Colonic mucosa (tissue), 4 donors: ENCODE data around the gene TSPAN8. TPM values are rescaled to one million over a fixed set of nuclear protein-coding genes. Genes with fewer than 3 reads are reported as not detected.

Experiments
- DNase-seq: peaks from one replicate; pipeline ENCODE4 v3.0.0-alpha.2; 2020
- H3K27ac ChIP-seq: fragments of 200-600 bp; one replicate; pipeline ENCODE4 v1.8.0; 2021
- H3K27me3 ChIP-seq: fragments of 200-600 bp; one replicate; pipeline ENCODE4 v1.8.0; 2021
- H3K36me3 ChIP-seq: fragments of 200-600 bp; one replicate; pipeline ENCODE4 v1.8.0; 2021
- H3K4me1 ChIP-seq: fragments of 200-600 bp; one replicate; pipeline ENCODE4 v1.8.0; 2021; ENCODE audit warnings: mild to moderate bottlenecking
- H3K4me3 ChIP-seq: fragments of 200-600 bp; one replicate; pipeline ENCODE4 v1.8.0; 2021
- H3K9ac ChIP-seq, 2 donors: one replicate each; pipeline ENCODE4 v1.7.0; 2013; ENCODE audit warnings: control low read depth in 2 of 2, low read depth in 2 of 2, low read length in 2 of 2
- H3K9me3 ChIP-seq: fragments of 200-600 bp; one replicate; pipeline ENCODE4 v1.8.0; 2021
- CTCF ChIP-seq: fragments of 200-600 bp; IDR thresholded peaks from one replicate; pipeline ENCODE4 v1.8.0; 2022; ENCODE audit warnings: antibody characterized with exemption, mild to moderate bottlenecking
- intact Hi-C: fragments of 100-400 bp; cut with DNase I; formaldehyde crosslinking; loops from one replicate; pipeline ENCODE4 v1.14.1; 2022
- total RNA-seq, 2 donors: library from RNA; stranded (reverse); fragmentation: NEBNext Ultra II Directional in 1 of 2; extraction: Animal tissue kit (Norgen Biotek cat#: 25700) in 1 of 2; gene quantifications; one replicate each; pipeline ENCODE4 v1.2.1, GENCODE V29; 2021
- donor health status: healthy.
- donor health status: DM: no; HTN: no; CAD: no.
- donor health status: DM: no; HTN: no; CAD: no.

Gene TSPAN8
- total RNA-seq, 2 donors from 2014 or later = 1,318 to 1,657 TPM

DNA sequence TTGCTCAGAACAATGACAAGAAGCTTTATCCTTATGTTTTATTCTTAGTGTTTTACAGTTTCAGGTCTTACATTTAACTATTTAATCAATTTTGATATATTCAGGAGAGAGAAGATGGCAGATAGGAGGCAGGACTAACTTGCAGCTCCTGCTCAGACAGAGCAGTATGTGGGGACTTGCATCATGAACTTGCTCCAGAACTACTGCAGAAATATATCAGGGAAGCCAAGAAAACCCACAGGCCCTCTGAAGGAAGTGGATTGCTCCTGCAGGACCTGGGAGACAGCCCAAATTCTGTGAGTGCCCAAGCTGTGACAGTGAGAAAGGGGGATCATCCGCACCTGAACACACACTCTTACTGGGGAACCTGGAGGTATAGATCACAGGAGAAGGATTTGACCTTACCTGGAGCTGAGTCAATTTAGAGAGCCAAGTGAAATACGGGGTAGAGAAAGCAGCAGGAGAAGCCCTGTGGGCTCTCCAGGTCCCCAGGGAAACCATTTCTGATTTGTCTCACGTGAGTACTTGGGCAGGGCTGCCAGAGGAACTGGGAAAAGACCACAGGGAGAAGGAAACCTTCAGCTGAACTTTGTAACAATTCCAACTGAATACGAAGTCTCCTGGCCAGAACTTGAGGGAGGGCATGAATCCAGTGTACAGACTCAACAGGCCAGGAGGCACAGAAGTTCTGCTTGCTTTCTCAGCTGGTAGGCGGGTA, 28.9 kb upstream of the TSPAN8 start:
- Histone ChIP-seq H3K36me3 (no peaks in the 10 kb centered on the region), H3K9me3 (no peaks in the 10 kb centered on the region), H3K4me3 (no peak overlapping the region), H3K27me3 (no peaks in the 10 kb centered on the region), H3K4me1 (no peaks in the 10 kb centered on the region), H3K9ac (no peak overlapping the region), H3K27ac (no peak overlapping the region)
- TF ChIP-seq CTCF = no peak
- intact Hi-C loops = no loop called here
- DNase-seq = no peak

DNA sequence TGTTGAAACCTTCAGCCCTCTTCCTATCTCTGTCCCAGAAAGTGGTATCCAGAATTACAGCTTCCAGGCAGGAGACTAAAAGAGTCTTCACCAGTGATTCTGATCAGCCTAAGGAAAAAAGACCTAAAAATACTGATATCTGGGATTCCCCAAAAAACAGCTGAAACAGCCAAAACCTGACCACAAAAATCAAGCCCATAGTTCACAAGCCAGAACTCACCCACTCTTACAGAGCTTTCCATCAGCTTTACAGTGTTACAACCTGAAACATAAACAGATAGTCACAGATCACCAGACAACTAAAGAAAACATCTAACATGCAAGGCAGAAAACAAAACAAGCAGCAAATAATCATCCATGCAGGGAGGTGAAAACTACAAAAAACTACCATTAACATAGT, 26.0 kb upstream of the TSPAN8 start:
- no peak overlapping the region for H3K9ac ChIP-seq
- H3K27me3 ChIP-seq = no peaks in the 10 kb centered on the region
- no peaks in the 10 kb centered on the region for H3K36me3 ChIP-seq
- H3K4me3 ChIP-seq = no peak overlapping the region
- intact Hi-C loops = no loop called here
- no peak for TF ChIP-seq CTCF
- no peak overlapping the region for H3K27ac ChIP-seq
- H3K4me1 ChIP-seq = no peaks in the 10 kb centered on the region
- H3K9me3 ChIP-seq = no peaks in the 10 kb centered on the region
- DNase-seq = no peak

DNA sequence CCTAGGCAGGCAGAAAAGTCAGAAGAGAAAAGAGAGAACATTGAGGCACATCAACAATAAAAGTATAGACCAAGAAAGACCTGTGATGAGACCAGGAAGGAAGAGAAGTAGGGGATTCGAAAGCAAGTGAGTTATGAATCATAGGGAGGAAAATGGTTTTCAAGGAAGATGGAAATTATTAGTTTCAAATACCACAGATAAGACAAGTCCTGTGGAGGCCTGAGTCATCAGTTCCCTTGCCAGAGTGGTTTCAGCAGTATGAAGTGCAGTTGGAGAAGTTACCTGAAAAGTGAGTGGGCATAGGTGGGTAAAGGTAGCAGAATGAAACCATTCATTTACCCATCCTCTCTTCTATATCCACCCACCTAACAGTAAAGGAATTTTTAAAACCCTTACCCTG, 25.2 kb upstream of the TSPAN8 start:
- H3K27ac ChIP-seq = no peak overlapping the region

GRCh38 chr12:71178162-71178561, 20.4 kb upstream of the TSPAN8 start:
- H3K27ac ChIP-seq = no peak overlapping the region
- H3K9me3 ChIP-seq = no peaks in the 10 kb centered on the region
- no peak overlapping the region for H3K4me3 ChIP-seq
- H3K36me3 ChIP-seq = no peaks in the 10 kb centered on the region
- DNase-seq = no peak
- H3K27me3 ChIP-seq = no peaks in the 10 kb centered on the region
- intact Hi-C loops = no loop called here
- no peak for TF ChIP-seq CTCF
- H3K9ac ChIP-seq = no peak overlapping the region
- no peaks in the 10 kb centered on the region for H3K4me1 ChIP-seq

More for the DNA sequence above, 25.2 kb upstream of the TSPAN8 start:
- Histone ChIP-seq H3K9me3 (no peaks in the 10 kb centered on the region), H3K9ac (no peak overlapping the region), H3K27me3 (no peaks in the 10 kb centered on the region), H3K4me3 (no peak overlapping the region), H3K36me3 (no peaks in the 10 kb centered on the region), H3K4me1 (no peaks in the 10 kb centered on the region)
- intact Hi-C loops = no loop called here
- no peak for DNase-seq
- TF ChIP-seq CTCF = no peak

DNA sequence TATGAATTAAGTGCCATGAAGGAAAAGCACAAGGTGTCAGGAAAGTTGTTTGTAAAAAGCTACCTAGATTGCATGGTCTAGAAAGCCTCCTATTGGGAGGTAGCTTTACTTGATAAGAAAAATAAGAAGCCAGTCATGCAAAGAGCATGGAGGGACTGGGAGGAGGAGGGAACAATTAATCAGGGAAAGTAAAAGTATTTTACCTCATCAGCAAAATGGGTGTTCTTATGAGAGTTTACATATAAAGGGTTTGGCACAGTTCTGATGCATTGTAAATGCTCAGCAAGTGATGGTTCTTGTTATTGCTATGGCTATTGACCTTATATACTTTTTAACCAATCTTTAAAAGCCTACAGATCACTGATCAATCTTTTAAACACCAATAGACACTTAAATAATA, 17.0 kb upstream of the TSPAN8 start:
- Histone ChIP-seq H3K4me3 (no peak overlapping the region), H3K9me3 (no peaks in the 10 kb centered on the region), H3K4me1 (no peaks in the 10 kb centered on the region), H3K36me3 (no peaks in the 10 kb centered on the region), H3K27ac (no peak overlapping the region), H3K9ac (no peak overlapping the region), H3K27me3 (no peaks in the 10 kb centered on the region)
- intact Hi-C loops = no loop called here
- no peak for DNase-seq
- TF ChIP-seq CTCF = no peak
